Measurements from ENCODE around the gene RPS6KA5. TPM values are rescaled to one million over a fixed set of nuclear protein-coding genes. Genes with fewer than 3 reads are reported as not detected.
"Not testable (repeated sequence)": the region's sequence is repeated elsewhere in the genome, so short reads cannot be mapped to it uniquely, and the experiment has no call there.

RPS6KA5 gene
- total RNA-seq, 1 donor from 2014 or later = 4.4 TPM

DNA sequence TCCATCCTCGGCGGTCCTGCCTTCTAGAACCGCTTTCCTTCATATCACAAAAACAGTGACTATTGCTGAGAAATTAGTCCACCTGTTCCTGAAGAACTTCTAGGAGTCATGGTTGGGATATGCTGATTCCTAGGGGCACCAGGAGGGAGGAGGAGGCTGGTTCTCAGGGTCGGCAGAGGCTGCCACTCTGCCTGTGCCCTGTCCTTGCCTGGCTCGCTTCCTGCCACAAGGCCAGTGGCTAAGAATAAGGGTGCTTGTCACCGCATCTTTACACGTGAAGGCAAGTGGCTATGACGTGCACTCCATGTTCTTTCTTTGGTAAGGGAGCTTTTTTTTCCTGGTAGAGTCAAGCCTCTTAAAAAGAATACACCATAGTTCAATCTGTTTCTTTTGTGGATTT is 34.7 kb upstream of the RPS6KA5 start:
- TF ChIP-seq, protein P1, sequence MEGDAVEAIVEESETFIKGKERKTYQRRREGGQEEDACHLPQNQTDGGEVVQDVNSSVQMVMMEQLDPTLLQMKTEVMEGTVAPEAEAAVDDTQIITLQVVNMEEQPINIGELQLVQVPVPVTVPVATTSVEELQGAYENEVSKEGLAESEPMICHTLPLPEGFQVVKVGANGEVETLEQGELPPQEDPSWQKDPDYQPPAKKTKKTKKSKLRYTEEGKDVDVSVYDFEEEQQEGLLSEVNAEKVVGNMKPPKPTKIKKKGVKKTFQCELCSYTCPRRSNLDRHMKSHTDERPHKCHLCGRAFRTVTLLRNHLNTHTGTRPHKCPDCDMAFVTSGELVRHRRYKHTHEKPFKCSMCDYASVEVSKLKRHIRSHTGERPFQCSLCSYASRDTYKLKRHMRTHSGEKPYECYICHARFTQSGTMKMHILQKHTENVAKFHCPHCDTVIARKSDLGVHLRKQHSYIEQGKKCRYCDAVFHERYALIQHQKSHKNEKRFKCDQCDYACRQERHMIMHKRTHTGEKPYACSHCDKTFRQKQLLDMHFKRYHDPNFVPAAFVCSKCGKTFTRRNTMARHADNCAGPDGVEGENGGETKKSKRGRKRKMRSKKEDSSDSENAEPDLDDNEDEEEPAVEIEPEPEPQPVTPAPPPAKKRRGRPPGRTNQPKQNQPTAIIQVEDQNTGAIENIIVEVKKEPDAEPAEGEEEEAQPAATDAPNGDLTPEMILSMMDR (IDR thresholded peaks at IDR 0.05; ENCODE audit: unreplicated experiment) = no peak
- no peaks in the 10 kb centered on the region for H3K4me1 Mint-ChIP-seq (ENCODE audit: low read depth)
- H3K4me3 Mint-ChIP-seq (ENCODE audit: low read depth) = no peak overlapping the region
- H3K27me3 Mint-ChIP-seq = no peaks in the 10 kb centered on the region
- H3K27ac Mint-ChIP-seq = no peak overlapping the region
- no peaks in the 10 kb centered on the region for H3K36me3 Mint-ChIP-seq (ENCODE audit: insufficient read depth)
- no peak for DNase-seq (ENCODE audit: low spot score, unreplicated experiment)
- no peaks in the 10 kb centered on the region for H3K9me3 Mint-ChIP-seq (ENCODE audit: low read depth)

DNA sequence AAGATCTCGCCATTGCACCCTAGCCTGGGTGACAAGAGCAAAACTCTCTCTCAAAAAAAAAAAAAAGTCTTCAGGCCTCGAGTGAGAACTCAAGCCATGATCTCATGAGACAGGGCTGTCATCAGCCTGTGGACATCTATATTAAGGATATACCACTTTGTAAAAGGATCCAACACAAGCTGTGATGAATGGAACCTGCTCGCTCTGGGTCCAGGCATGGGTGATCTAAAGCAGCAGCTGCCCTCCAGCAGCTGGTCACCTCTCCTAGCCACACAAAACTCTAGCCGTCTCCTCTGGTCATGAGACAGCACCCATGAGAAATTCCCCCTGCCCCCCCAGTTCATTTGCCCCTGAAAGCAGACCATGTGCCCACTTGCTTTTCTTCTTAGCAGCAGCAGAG is 34.3 kb upstream of the RPS6KA5 start:
- Mint-ChIP-seq H3K27me3 (no peaks in the 10 kb centered on the region), H3K27ac (no peak overlapping the region), H3K9me3 (ENCODE audit: low read depth) (no peaks in the 10 kb centered on the region), H3K4me3 (ENCODE audit: low read depth) (no peak overlapping the region), H3K36me3 (ENCODE audit: insufficient read depth) (no peaks in the 10 kb centered on the region), H3K4me1 (ENCODE audit: low read depth) (no peaks in the 10 kb centered on the region)
- TF ChIP-seq, protein P1 (IDR thresholded peaks at IDR 0.05; ENCODE audit: unreplicated experiment) = no peak
- no peak for DNase-seq (ENCODE audit: low spot score, unreplicated experiment)

DNA sequence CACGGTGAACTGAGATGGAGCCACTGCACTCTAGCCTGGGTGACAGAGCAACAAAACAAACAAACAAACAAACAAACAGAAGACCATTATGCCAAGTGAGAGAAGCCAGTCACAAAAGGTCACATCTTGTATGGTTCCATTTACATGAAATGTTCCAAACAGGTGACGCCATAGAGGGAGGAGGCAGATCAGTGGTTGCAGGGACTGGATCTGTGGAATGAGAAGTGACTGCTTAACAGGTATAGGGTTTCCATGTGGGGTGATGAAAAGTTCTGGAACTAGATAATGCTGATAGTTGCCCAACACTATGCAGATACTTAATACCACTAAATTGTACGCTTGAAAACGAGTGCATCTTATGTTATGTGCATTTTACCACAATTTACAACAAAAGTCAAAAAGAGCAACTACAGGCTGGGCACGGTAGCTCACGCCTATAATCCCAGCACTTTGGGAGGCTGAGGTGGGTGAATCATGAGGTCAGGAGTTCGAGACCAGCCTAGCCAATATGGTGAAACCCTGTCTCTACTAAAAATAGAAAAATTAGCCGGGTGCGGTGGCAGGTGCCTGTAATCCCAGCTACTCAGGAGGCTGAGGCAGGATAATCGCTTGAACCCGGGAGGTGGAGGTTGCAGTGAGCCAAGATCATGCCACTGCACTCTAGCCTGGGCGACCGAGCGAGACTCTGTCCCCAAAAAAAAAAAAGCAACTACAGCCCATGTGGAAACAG is 33.5 kb upstream of the RPS6KA5 start:
- H3K4me1 Mint-ChIP-seq (ENCODE audit: low read depth); H3K36me3 Mint-ChIP-seq (ENCODE audit: insufficient read depth); H3K9me3 Mint-ChIP-seq (ENCODE audit: low read depth); H3K4me3 Mint-ChIP-seq (ENCODE audit: low read depth); DNase-seq (ENCODE audit: low spot score, unreplicated experiment); H3K27ac Mint-ChIP-seq; H3K27me3 Mint-ChIP-seq: not testable (repeated sequence)

DNA sequence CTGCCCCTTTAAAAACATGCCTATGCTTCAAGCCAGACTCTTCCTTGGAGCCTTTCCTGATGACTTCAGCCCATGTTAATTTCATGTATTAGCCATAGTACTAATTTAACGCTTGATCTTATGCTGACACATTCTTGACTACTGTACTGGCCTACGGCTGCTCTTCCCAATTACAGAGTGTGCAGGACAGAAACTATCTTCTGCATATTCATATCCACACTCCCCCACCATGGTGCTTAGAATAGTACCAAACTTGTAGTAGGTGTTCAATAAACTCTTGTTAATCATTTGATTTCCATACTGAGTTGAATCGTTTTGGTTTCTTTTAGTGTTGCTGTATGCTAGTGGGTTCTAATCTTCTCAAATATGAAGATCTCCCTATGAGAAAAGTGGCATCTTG is 31.6 kb upstream of the RPS6KA5 start:
- peaks cover 5% of the 10 kb centered on the region for H3K4me1 Mint-ChIP-seq (ENCODE audit: low read depth)
- no peaks in the 10 kb centered on the region for H3K36me3 Mint-ChIP-seq (ENCODE audit: insufficient read depth)
- no peak for DNase-seq (ENCODE audit: low spot score, unreplicated experiment)
- TF ChIP-seq, protein P1 (IDR thresholded peaks at IDR 0.05; ENCODE audit: unreplicated experiment) = no peak
- H3K4me3 Mint-ChIP-seq (ENCODE audit: low read depth) = no peak overlapping the region
- H3K27me3 Mint-ChIP-seq = no peaks in the 10 kb centered on the region
- no peak overlapping the region for H3K27ac Mint-ChIP-seq
- no peaks in the 10 kb centered on the region for H3K9me3 Mint-ChIP-seq (ENCODE audit: low read depth)

DNA sequence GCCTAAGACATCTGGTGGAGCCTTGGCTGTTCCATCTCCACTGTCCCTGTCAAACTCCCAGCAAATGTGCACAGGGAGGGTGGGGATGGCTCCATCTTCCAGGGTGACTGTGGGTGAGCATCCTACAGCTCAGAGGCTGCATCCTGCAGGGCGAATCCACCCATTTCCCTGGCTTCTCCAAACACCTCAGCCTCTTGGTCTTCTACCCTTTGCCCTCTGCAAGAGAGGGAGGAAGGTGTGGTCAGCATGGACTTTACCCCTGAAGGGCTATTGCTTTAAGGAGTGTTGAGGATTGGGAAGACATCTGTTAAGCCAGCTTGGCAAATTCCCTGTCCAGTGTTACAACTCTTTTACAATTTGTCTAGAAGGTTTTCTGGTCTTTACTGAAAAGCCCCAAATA is 30.3 kb upstream of the RPS6KA5 start:
- H3K4me3 Mint-ChIP-seq (ENCODE audit: low read depth) = no peak overlapping the region
- no peak for DNase-seq (ENCODE audit: low spot score, unreplicated experiment)
- no peaks in the 10 kb centered on the region for H3K27me3 Mint-ChIP-seq
- H3K36me3 Mint-ChIP-seq (ENCODE audit: insufficient read depth) = no peaks in the 10 kb centered on the region
- no peak overlapping the region for H3K27ac Mint-ChIP-seq
- TF ChIP-seq, protein P1 (IDR thresholded peaks at IDR 0.05; ENCODE audit: unreplicated experiment) = no peak
- peaks cover 5% of the 10 kb centered on the region for H3K4me1 Mint-ChIP-seq (ENCODE audit: low read depth)
- H3K9me3 Mint-ChIP-seq (ENCODE audit: low read depth) = no peaks in the 10 kb centered on the region

DNA sequence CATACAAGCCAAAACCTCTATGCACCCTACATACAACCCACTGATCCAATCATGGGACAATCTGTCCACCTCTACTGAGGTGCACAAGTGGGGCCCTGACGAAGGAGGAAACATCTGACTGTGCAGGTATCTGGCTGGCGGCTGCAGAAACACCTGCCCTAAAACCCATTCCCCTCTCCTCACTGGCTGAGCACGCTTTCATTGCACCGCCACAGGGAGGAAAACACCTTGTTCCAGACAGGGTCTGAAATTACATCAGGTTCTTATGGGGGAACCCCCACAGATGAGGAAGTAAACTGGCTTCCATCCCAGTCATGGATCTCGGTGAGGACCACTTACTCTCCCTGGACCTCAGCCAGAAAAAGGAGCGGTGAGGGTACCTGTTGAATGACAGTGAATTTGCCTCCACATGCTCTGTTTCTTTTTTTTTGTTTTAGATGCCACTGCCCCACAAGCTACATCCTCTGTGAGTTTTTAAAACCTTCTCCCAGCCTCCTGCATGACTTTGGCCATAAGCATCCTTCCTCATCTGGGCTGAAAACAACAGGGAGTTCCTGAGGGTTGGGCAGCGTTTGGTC is 29.6 kb upstream of the RPS6KA5 start:
- H3K27ac Mint-ChIP-seq = no peak overlapping the region
- TF ChIP-seq, protein P1 (IDR thresholded peaks at IDR 0.05; ENCODE audit: unreplicated experiment) = no peak
- H3K27me3 Mint-ChIP-seq = no peaks in the 10 kb centered on the region
- H3K4me1 Mint-ChIP-seq (ENCODE audit: low read depth) = peaks cover 5% of the 10 kb centered on the region
- no peaks in the 10 kb centered on the region for H3K9me3 Mint-ChIP-seq (ENCODE audit: low read depth)
- no peak overlapping the region for H3K4me3 Mint-ChIP-seq (ENCODE audit: low read depth)
- no peaks in the 10 kb centered on the region for H3K36me3 Mint-ChIP-seq (ENCODE audit: insufficient read depth)
- DNase-seq (ENCODE audit: low spot score, unreplicated experiment) = no peak
